Measurements from ENCODE around the gene CCSER1.
"Not testable (repeated sequence)": the region's sequence is repeated elsewhere in the genome, so short reads cannot be mapped to it uniquely, and the experiment has no call there.

CCSER1 gene

GRCh38 chr4:91058345-91058744 lies 931.2 kb downstream of the CCSER1 start:
- DNase-seq (ENCODE audit: low read depth in 2 of 2): no peak

GRCh38 chr4:91064157-91064853 lies 937.1 kb downstream of the CCSER1 start:
- no peak for DNase-seq (ENCODE audit: low read depth in 2 of 2)

- DNase-seq (ENCODE audit: low read depth in 2 of 2): no peak
Observed at GRCh38 chr4:91065117-91065516, 937.9 kb downstream of the CCSER1 start.

- DNase-seq (ENCODE audit: low read depth in 2 of 2): no peak
Observed at GRCh38 chr4:91070736-91071135, 943.5 kb downstream of the CCSER1 start.

- no peak for DNase-seq (ENCODE audit: low read depth in 2 of 2)
Observed at GRCh38 chr4:91076147-91076546, 949.0 kb downstream of the CCSER1 start.

GRCh38 chr4:91085961-91086360 lies 958.8 kb downstream of the CCSER1 start:
- no peak for DNase-seq (ENCODE audit: low read depth in 2 of 2)

GRCh38 chr4:91087743-91088142 lies 960.5 kb downstream of the CCSER1 start:
- no peak for DNase-seq (ENCODE audit: low read depth in 2 of 2)

- no peak for DNase-seq (ENCODE audit: low read depth in 2 of 2)
Observed at GRCh38 chr4:91089178-91089577, 962.0 kb downstream of the CCSER1 start.

- DNase-seq (ENCODE audit: low read depth in 2 of 2): no peak
Observed at GRCh38 chr4:91092398-91092980, 965.3 kb downstream of the CCSER1 start.

- DNase-seq (ENCODE audit: low read depth in 2 of 2): not testable (repeated sequence)
Observed at GRCh38 chr4:91094220-91094619, 967.0 kb downstream of the CCSER1 start.

- no peak for DNase-seq (ENCODE audit: low read depth in 2 of 2)
Observed at GRCh38 chr4:91099666-91100065, 972.5 kb downstream of the CCSER1 start.

GRCh38 chr4:91108751-91109150 lies 981.6 kb downstream of the CCSER1 start:
- DNase-seq (ENCODE audit: low read depth in 2 of 2): no peak

- no peak for DNase-seq (ENCODE audit: low read depth in 2 of 2)
Observed at GRCh38 chr4:91111556-91111955, 984.4 kb downstream of the CCSER1 start.

GRCh38 chr4:91113130-91113706 lies 986.0 kb downstream of the CCSER1 start:
- DNase-seq (ENCODE audit: low read depth in 2 of 2): no peak

- no peak for DNase-seq (ENCODE audit: low read depth in 2 of 2)
Observed at GRCh38 chr4:91114386-91114785, 987.2 kb downstream of the CCSER1 start.

GRCh38 chr4:91116861-91117260 lies 989.7 kb downstream of the CCSER1 start:
- no peak for DNase-seq (ENCODE audit: low read depth in 2 of 2)

- DNase-seq (ENCODE audit: low read depth in 2 of 2): no peak
Observed at GRCh38 chr4:91118597-91118996, 991.4 kb downstream of the CCSER1 start.

- no peak for DNase-seq (ENCODE audit: low read depth in 2 of 2)
Observed at GRCh38 chr4:91123742-91124141, 996.5 kb downstream of the CCSER1 start.

- no peak for DNase-seq (ENCODE audit: low read depth in 2 of 2)
Observed at GRCh38 chr4:91127192-91127591, 1000.0 kb downstream of the CCSER1 start.

- no peak for DNase-seq (ENCODE audit: low read depth in 2 of 2)
Observed at GRCh38 chr4:91127831-91128230, 1000.6 kb downstream of the CCSER1 start.

GRCh38 chr4:91128519-91128918 lies 1001.3 kb downstream of the CCSER1 start:
- no peak for DNase-seq (ENCODE audit: low read depth in 2 of 2)

GRCh38 chr4:91147067-91147466 lies 1019.9 kb downstream of the CCSER1 start:
- DNase-seq (ENCODE audit: low read depth in 2 of 2): no peak

GRCh38 chr4:91154041-91154440 lies 1026.8 kb downstream of the CCSER1 start:
- not testable (repeated sequence) for DNase-seq (ENCODE audit: low read depth in 2 of 2)
